ENCODE measurements around the gene TSSK2.

TSSK2 gene

GRCh38 chr22:19177164-19178064, 46.3 kb downstream of the TSSK2 start (continued):
- TF ChIP-seq, protein P1, sequence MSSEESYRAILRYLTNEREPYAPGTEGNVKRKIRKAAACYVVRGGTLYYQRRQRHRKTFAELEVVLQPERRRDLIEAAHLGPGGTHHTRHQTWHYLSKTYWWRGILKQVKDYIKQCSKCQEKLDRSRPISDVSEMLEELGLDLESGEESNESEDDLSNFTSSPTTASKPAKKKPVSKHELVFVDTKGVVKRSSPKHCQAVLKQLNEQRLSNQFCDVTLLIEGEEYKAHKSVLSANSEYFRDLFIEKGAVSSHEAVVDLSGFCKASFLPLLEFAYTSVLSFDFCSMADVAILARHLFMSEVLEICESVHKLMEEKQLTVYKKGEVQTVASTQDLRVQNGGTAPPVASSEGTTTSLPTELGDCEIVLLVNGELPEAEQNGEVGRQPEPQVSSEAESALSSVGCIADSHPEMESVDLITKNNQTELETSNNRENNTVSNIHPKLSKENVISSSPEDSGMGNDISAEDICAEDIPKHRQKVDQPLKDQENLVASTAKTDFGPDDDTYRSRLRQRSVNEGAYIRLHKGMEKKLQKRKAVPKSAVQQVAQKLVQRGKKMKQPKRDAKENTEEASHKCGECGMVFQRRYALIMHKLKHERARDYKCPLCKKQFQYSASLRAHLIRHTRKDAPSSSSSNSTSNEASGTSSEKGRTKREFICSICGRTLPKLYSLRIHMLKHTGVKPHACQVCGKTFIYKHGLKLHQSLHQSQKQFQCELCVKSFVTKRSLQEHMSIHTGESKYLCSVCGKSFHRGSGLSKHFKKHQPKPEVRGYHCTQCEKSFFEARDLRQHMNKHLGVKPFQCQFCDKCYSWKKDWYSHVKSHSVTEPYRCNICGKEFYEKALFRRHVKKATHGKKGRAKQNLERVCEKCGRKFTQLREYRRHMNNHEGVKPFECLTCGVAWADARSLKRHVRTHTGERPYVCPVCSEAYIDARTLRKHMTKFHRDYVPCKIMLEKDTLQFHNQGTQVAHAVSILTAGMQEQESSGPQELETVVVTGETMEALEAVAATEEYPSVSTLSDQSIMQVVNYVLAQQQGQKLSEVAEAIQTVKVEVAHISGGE (tag by site-specific recombination; conservative IDR thresholded peaks at IDR 0.05; ENCODE audit: low read depth), result peak; percentile 44; the same call in 1 of the 2 replicates
- TF ChIP-seq SP7 (tag by site-specific recombination; IDR thresholded peaks at IDR 0.05) (no peak), ZNF23 (tag by site-specific recombination; IDR thresholded peaks at IDR 0.05; ENCODE audit: borderline replicate concordance) (no peak)
- TF ChIP-seq, protein P2, sequence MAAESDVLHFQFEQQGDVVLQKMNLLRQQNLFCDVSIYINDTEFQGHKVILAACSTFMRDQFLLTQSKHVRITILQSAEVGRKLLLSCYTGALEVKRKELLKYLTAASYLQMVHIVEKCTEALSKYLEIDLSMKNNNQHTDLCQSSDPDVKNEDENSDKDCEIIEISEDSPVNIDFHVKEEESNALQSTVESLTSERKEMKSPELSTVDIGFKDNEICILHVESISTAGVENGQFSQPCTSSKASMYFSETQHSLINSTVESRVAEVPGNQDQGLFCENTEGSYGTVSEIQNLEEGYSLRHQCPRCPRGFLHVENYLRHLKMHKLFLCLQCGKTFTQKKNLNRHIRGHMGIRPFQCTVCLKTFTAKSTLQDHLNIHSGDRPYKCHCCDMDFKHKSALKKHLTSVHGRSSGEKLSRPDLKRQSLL (tag by site-specific recombination; IDR thresholded peaks at IDR 0.05), result no peak
- TF ChIP-seq, protein P3, sequence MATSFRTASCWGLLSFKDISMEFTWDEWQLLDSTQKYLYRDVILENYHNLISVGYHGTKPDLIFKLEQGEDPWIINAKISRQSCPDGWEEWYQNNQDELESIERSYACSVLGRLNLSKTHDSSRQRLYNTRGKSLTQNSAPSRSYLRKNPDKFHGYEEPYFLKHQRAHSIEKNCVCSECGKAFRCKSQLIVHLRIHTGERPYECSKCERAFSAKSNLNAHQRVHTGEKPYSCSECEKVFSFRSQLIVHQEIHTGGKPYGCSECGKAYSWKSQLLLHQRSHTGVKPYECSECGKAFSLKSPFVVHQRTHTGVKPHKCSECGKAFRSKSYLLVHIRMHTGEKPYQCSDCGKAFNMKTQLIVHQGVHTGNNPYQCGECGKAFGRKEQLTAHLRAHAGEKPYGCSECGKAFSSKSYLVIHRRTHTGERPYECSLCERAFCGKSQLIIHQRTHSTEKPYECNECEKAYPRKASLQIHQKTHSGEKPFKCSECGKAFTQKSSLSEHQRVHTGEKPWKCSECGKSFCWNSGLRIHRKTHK (tag by site-specific recombination; IDR thresholded peaks at IDR 0.05), result no peak

GRCh38 chr22:19178065-19178656, 47.1 kb downstream of the TSSK2 start:
- Histone ChIP-seq H3K4me1 (ENCODE audit: control insufficient read depth, insufficient read depth, low read length) (no peaks in the 10 kb centered on the region; the same call in 1 of the 2 replicates), H3K36me3 (ENCODE audit: control insufficient read depth in 2 of 2, insufficient read depth in 1 of 2, low read length in 2 of 2) (peaks cover 0 to 46% of the 10 kb centered on the region in 2 experiments; a peak in 1 of 3 replicates), H3K4me3 (ENCODE audit: low read depth, low read length) (peak overlapping the region; percentile 82), H3K27ac (ENCODE audit: extremely low read depth, low read depth, low read length) (peak overlapping the region; percentile 84), H3K9me3 (ENCODE audit: control insufficient read depth, insufficient read depth, low read depth, low read length) (no peaks in the 10 kb centered on the region)
- ChIA-PET POLR2A (interaction anchor here (0.5 to 3.2 kb wide), 18 partner anchors 9 to 452 kb away, joined by 3 to 26 read pairs (median 5); partner anchors contain the start of genes CDC45, CLTCL1, DGCR2 and ESS2), CTCF (interaction anchor here (0.7 to 3.0 kb wide), 22 partner anchors 8 to 452 kb away, joined by 3 to 18 read pairs (median 4); partner anchors contain the start of gene ESS2)
- TF ChIP-seq ZNF157 (tag by site-specific recombination; IDR thresholded peaks at IDR 0.05) (no peak), OSR2 (tag by site-specific recombination; IDR thresholded peaks at IDR 0.05) (no peak), KLF10 (tag by site-specific recombination; IDR thresholded peaks at IDR 0.05) (peak; percentile 38), ZIC2 (tag by site-specific recombination; IDR thresholded peaks at IDR 0.05) (peak; percentile 81), ZNF521 (tag by site-specific recombination; IDR thresholded peaks at IDR 0.05) (no peak), GLIS2 (tag by site-specific recombination; IDR thresholded peaks at IDR 0.05) (peak; percentile 93), ZNF19 (tag by site-specific recombination; IDR thresholded peaks at IDR 0.05; ENCODE audit: low read depth) (no peak), ZNF548 (tag by site-specific recombination; IDR thresholded peaks at IDR 0.05) (no peak), GLIS1 (tag by site-specific recombination; IDR thresholded peaks at IDR 0.05) (peak; percentile 87), KLF8 (tag by site-specific recombination; IDR thresholded peaks at IDR 0.05) (peak; percentile 52), KLF16 (tag by site-specific recombination; IDR thresholded peaks at IDR 0.05) (peak; percentile 54; the same call in 1 of the 2 replicates), ZNF670 (tag by site-specific recombination; IDR thresholded peaks at IDR 0.05; ENCODE audit: low read depth) (no peak), ZNF223 (tag by site-specific recombination; IDR thresholded peaks at IDR 0.05) (no peak), MYNN (tag by site-specific recombination; IDR thresholded peaks at IDR 0.05; ENCODE audit: borderline replicate concordance) (no peak), ZBTB48 (tag by site-specific recombination; IDR thresholded peaks at IDR 0.05) (0 out of 2 replicates have a peak, but pooled peaks have one; percentile 32), KLF9 (tag by site-specific recombination; IDR thresholded peaks at IDR 0.05; ENCODE audit: low read depth) (peak; percentile 75; the same call in 1 of the 2 replicates)
- TF ChIP-seq, protein P4, sequence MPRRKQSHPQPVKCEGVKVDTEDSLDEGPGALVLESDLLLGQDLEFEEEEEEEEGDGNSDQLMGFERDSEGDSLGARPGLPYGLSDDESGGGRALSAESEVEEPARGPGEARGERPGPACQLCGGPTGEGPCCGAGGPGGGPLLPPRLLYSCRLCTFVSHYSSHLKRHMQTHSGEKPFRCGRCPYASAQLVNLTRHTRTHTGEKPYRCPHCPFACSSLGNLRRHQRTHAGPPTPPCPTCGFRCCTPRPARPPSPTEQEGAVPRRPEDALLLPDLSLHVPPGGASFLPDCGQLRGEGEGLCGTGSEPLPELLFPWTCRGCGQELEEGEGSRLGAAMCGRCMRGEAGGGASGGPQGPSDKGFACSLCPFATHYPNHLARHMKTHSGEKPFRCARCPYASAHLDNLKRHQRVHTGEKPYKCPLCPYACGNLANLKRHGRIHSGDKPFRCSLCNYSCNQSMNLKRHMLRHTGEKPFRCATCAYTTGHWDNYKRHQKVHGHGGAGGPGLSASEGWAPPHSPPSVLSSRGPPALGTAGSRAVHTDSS (tag by site-specific recombination; IDR thresholded peaks at IDR 0.05), result no peak
- TF ChIP-seq, protein P5, sequence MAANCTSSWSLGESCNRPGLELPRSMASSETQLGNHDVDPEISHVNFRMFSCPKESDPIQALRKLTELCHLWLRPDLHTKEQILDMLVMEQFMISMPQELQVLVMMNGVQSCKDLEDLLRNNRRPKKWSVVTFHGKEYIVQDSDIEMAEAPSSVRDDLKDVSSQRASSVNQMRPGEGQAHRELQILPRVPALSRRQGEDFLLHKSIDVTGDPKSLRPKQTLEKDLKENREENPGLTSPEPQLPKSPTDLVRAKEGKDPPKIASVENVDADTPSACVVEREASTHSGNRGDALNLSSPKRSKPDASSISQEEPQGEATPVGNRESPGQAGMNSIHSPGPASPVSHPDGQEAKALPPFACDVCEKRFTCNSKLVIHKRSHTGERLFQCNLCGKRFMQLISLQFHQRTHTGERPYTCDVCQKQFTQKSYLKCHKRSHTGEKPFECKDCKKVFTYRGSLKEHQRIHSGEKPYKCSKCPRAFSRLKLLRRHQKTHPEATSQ (tag by site-specific recombination; IDR thresholded peaks at IDR 0.05), result 0 out of 2 replicates have a peak, but pooled peaks have one; percentile 52
- TF ChIP-seq, protein P6, sequence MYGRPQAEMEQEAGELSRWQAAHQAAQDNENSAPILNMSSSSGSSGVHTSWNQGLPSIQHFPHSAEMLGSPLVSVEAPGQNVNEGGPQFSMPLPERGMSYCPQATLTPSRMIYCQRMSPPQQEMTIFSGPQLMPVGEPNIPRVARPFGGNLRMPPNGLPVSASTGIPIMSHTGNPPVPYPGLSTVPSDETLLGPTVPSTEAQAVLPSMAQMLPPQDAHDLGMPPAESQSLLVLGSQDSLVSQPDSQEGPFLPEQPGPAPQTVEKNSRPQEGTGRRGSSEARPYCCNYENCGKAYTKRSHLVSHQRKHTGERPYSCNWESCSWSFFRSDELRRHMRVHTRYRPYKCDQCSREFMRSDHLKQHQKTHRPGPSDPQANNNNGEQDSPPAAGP (tag by site-specific recombination; IDR thresholded peaks at IDR 0.05), result peak; percentile 47; the same call in 1 of the 2 replicates
